Endothelial cell of hepatic sinusoid (primary cell): Measurements from ENCODE around the gene TBCD.

Experiments
- in situ Hi-C: cut with HindIII; loops from 2 replicates; pipeline ENCODE4 v1.10.0; 2017; ENCODE audit warnings: low sequenced_read_pairs

The TBCD gene

GRCh38 chr17:82808921-82809905 lies 57.3 kb downstream of the TBCD start:
- in situ Hi-C loops = no loop called here

GRCh38 chr17:82810644-82811430 lies 59.0 kb downstream of the TBCD start:
- in situ Hi-C loops = no loop called here

GRCh38 chr17:82812058-82812457 lies 60.2 kb downstream of the TBCD start:
- in situ Hi-C loops = no loop called here

- in situ Hi-C loops = no loop called here
Measured at GRCh38 chr17:82812601-82813000, 60.7 kb downstream of the TBCD start.

- in situ Hi-C loops = no loop called here
Measured at GRCh38 chr17:82813299-82814051, 61.6 kb downstream of the TBCD start.

- in situ Hi-C loops = no loop called here
Measured at GRCh38 chr17:82814834-82815233, 63.0 kb downstream of the TBCD start.

GRCh38 chr17:82815354-82815753 lies 63.5 kb downstream of the TBCD start:
- in situ Hi-C loops = no loop called here

GRCh38 chr17:82815790-82816305 lies 64.0 kb downstream of the TBCD start:
- in situ Hi-C loops = no loop called here

- in situ Hi-C loops = no loop called here
Measured at GRCh38 chr17:82816358-82816757, 64.5 kb downstream of the TBCD start.

GRCh38 chr17:82817947-82818346 lies 66.1 kb downstream of the TBCD start:
- in situ Hi-C loops = no loop called here

GRCh38 chr17:82820278-82821251 lies 68.7 kb downstream of the TBCD start:
- in situ Hi-C loops = loop anchor here (5.0 kb wide), 1 partner anchor 67 kb away; no protein-coding TSS in a partner anchor

- in situ Hi-C loops = loop anchor here (5.0 kb wide), 1 partner anchor 66 kb away; no protein-coding TSS in a partner anchor
Measured at GRCh38 chr17:82821554-82821953, 69.7 kb downstream of the TBCD start.

- in situ Hi-C loops = loop anchor here (5.0 kb wide), 1 partner anchor 65 kb away; no protein-coding TSS in a partner anchor
Measured at GRCh38 chr17:82822281-82822680, 70.4 kb downstream of the TBCD start.

GRCh38 chr17:82823004-82823403 lies 71.1 kb downstream of the TBCD start:
- in situ Hi-C loops = loop anchor here (5.0 kb wide), 1 partner anchor 64 kb away; no protein-coding TSS in a partner anchor

- in situ Hi-C loops = no loop called here
Measured at GRCh38 chr17:82825540-82826124, 73.8 kb downstream of the TBCD start.

- in situ Hi-C loops = no loop called here
Measured at GRCh38 chr17:82826211-82826610, 74.3 kb downstream of the TBCD start.

GRCh38 chr17:82826956-82827355 lies 75.1 kb downstream of the TBCD start:
- in situ Hi-C loops = no loop called here

- in situ Hi-C loops = no loop called here
Measured at GRCh38 chr17:82828875-82829487, 77.1 kb downstream of the TBCD start.

GRCh38 chr17:82830249-82830661 lies 78.4 kb downstream of the TBCD start:
- in situ Hi-C loops = no loop called here
